ENCODE results near the gene PLAAT2. TPM values are rescaled to one million over a fixed set of nuclear protein-coding genes. Genes with fewer than 3 reads are reported as not detected.

PLAAT2 gene
- total and polyA plus RNA-seq, 3 donors from 2014 or later, result 0.43 to 1.2 (median 0.66) TPM

DNA sequence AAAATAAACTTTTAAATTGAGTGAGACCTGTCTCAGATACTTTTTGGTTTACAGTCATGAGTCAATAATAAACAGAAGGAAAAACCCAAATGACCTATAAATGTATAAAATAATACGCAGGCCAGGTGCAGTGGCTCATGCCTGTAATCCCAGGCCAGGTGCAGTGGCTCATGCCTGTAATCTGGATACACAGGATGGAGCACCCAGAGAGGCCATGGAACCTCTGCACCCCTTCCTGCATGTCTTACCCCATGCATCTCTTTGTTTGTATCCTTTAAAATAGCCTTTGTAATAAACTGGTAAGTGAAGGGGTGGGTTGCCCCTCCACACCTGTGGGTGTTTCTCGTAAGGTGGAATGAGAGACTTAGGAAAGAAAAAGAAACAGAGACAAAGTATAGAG lies 35.5 kb downstream of the PLAAT2 start:
- Histone ChIP-seq H3K4me1 (no peaks in the 10 kb centered on the region), H3K4me3 (no peak overlapping the region), H3K9me3 (no peaks in the 10 kb centered on the region), H3K27me3 (no peaks in the 10 kb centered on the region), H3K27ac (no peak overlapping the region), H3K36me3 (ENCODE audit: low read depth, missing control alignments) (no peaks in the 10 kb centered on the region)
- 87 to 90% methylated on average over 2 of the region's 2 CpGs for WGBS, 2 donors
- DNase-seq, result no peak
- intact Hi-C loops (cut with DNase I; ENCODE audit: low total_unique reads), result no loop called here
- TF ChIP-seq CTCF (IDR thresholded peaks at IDR 0.05), result no peak
- TF ChIP-seq POLR2A (IDR thresholded peaks at IDR 0.05), result no peak

GRCh38 chr11:63523151-63523550 lies 40.0 kb downstream of the PLAAT2 start:
- Histone ChIP-seq H3K9me3 (no peaks in the 10 kb centered on the region), H3K27me3 (no peaks in the 10 kb centered on the region), H3K27ac (no peak overlapping the region), H3K4me3 (no peak overlapping the region), H3K36me3 (ENCODE audit: low read depth, missing control alignments) (no peaks in the 10 kb centered on the region), H3K4me1 (no peaks in the 10 kb centered on the region)
- no peak for TF ChIP-seq CTCF (IDR thresholded peaks at IDR 0.05)
- no peak for TF ChIP-seq POLR2A (IDR thresholded peaks at IDR 0.05)
- DNase-seq, result no peak
- intact Hi-C loops (cut with DNase I; ENCODE audit: low total_unique reads), result no loop called here
- WGBS, 2 donors, result 77 to 84% methylated on average over 7 of the region's 7 CpGs

- Histone ChIP-seq H3K9me3 (no peaks in the 10 kb centered on the region), H3K4me3 (no peak overlapping the region), H3K27ac (no peak overlapping the region), H3K27me3 (no peaks in the 10 kb centered on the region), H3K36me3 (ENCODE audit: low read depth, missing control alignments) (no peaks in the 10 kb centered on the region), H3K4me1 (no peaks in the 10 kb centered on the region)
- no peak for DNase-seq
- intact Hi-C loops (cut with DNase I; ENCODE audit: low total_unique reads), result no loop called here
- 86 to 91% methylated on average over 2 of the region's 2 CpGs for WGBS, 2 donors
- TF ChIP-seq POLR2A (IDR thresholded peaks at IDR 0.05) (no peak), CTCF (IDR thresholded peaks at IDR 0.05) (no peak)
These were observed 41.3 kb downstream of the PLAAT2 start for GRCh38 chr11:63521896-63522295.

- 84 to 89% methylated on average over 5 of the region's 5 CpGs for WGBS, 2 donors
- DNase-seq, result no peak
- no peaks in the 10 kb centered on the region for H3K4me1 ChIP-seq
- intact Hi-C loops (cut with DNase I; ENCODE audit: low total_unique reads), result no loop called here
- no peaks in the 10 kb centered on the region for H3K36me3 ChIP-seq (ENCODE audit: low read depth, missing control alignments)
- H3K4me3 ChIP-seq, result no peak overlapping the region
- TF ChIP-seq POLR2A (IDR thresholded peaks at IDR 0.05) (no peak), CTCF (IDR thresholded peaks at IDR 0.05) (no peak)
- no peak overlapping the region for H3K27ac ChIP-seq
- no peaks in the 10 kb centered on the region for H3K9me3 ChIP-seq
- no peaks in the 10 kb centered on the region for H3K27me3 ChIP-seq
These were observed 42.5 kb downstream of the PLAAT2 start for GRCh38 chr11:63520606-63521170.

GRCh38 chr11:63518548-63518947 lies 44.6 kb downstream of the PLAAT2 start:
- no peak overlapping the region for H3K27ac ChIP-seq
- TF ChIP-seq CTCF (IDR thresholded peaks at IDR 0.05), result no peak
- no peak for TF ChIP-seq POLR2A (IDR thresholded peaks at IDR 0.05)
- 37 to 56% methylated on average over 1 of the region's 1 CpG for WGBS, 2 donors
- H3K9me3 ChIP-seq, result no peaks in the 10 kb centered on the region
- H3K36me3 ChIP-seq (ENCODE audit: low read depth, missing control alignments), result no peaks in the 10 kb centered on the region
- H3K27me3 ChIP-seq, result no peaks in the 10 kb centered on the region
- no peak overlapping the region for H3K4me3 ChIP-seq
- no peak for DNase-seq
- intact Hi-C loops (cut with DNase I; ENCODE audit: low total_unique reads), result no loop called here
- H3K4me1 ChIP-seq, result no peaks in the 10 kb centered on the region
